Erythroblast (primary cell): ENCODE measurements around the gene TBX4.

Experiments used
- GATA1 ChIP-seq: IDR thresholded peaks from 2 replicates; pipeline ENCODE4 v1.6.1; 2011; ENCODE audit warnings: low read depth, mild to moderate bottlenecking, control low read depth, low read length, moderate library complexity
- POLR2A ChIP-seq: IDR thresholded peaks from 2 replicates; pipeline ENCODE4 v1.6.1; 2011; ENCODE audit warnings: mild to moderate bottlenecking, low read length

- no peak for TF ChIP-seq POLR2A
- TF ChIP-seq GATA1, result no peak
Measured at GRCh38 chr17:61475726-61476125, 23.5 kb downstream of the TBX4 start.
